Stimulated activated CD8-positive, alpha-beta memory T cell treated with anti-CD3 and anti-CD28 coated beads, Interleukin-4, amount 100 ng/mL, for 1 hour (primary cell): Measurements from ENCODE around the gene PCLAF.
"Not testable (repeated sequence)": the region's sequence is repeated elsewhere in the genome, so short reads cannot be mapped to it uniquely, and the experiment has no call there.

Experiments used
- DNase-seq, 2 donors: peaks; one replicate each; pipeline ENCODE4 v3.0.0-alpha.2; 2020; ENCODE audit warnings: low read depth in 2 of 2, low spot score in 1 of 2

Gene PCLAF

GRCh38 chr15:64381000-64381751 lies at the start of gene PCLAF:
TSS of gene PCLAF (minus strand) at chr15:64381441. CDS start at chr15:64381371, 70 bp downstream.
- peak; percentile 74 to 84 for DNase-seq

GRCh38 chr15:64430000-64430735 lies 48.9 kb upstream of the PCLAF start:
- DNase-seq = peak; percentile 4 to 9

DNA sequence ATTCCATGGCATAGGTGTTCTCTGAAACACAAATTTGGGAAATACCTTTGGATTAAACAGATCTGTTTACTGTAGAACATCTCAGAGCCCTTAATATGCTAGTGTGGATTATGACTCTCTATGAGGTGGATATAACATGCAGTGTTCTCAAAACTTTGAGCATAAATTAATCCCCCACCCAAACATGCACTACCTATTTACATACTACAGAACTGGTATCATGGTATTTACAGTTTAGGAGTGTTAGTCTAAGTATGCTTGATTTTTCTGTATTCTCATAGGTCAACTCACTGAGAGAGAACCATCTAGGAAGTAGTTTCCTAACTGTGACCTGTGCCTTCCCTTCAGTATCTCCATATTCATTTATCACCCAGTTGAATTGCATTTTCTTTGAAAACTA lies 48.2 kb upstream of the PCLAF start:
- no peak for DNase-seq

- DNase-seq = no peak
Measured at GRCh38 chr15:64426845-64427465, 45.7 kb upstream of the PCLAF start.

DNA sequence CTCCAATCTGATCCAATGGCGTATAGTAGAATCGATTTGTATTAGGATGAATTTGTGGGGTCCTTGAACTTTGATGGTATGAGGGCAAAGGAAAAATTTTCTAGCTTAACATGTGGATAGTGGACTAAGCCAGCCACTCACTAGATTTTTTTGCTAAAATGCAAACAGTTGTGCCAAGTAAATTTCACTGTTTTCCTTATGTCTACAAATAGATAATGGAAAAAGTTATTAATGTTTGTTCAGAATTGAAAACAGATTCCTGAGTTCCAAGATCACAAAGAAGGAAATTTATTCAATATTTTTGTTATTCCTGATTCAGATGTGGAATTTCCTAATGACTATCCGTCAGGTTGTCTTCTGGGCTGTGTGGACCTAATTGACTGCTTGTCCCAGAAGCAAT lies 44.0 kb upstream of the PCLAF start:
- DNase-seq = no peak

DNA sequence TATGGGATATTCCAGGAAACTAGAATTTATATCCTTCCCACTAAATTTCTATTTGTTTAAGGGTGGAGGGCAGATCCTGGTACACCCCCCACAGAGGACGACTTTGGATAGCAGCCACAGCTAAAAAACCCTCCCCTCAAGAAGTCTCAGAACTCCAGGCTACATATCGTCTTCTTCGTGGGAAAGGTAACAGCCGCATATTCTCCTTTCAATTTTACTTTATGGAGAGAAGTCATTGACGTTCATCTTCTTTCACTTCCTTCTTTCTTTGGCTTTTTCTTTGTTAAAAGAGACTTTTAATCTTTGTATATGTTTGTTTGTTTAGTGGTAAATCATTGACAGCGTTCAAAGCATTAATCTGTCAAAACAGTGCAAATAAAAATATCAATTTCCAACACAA lies 42.7 kb upstream of the PCLAF start:
- no peak for DNase-seq

- DNase-seq = no peak
Measured at GRCh38 chr15:64422697-64423096, 41.5 kb upstream of the PCLAF start.

DNA sequence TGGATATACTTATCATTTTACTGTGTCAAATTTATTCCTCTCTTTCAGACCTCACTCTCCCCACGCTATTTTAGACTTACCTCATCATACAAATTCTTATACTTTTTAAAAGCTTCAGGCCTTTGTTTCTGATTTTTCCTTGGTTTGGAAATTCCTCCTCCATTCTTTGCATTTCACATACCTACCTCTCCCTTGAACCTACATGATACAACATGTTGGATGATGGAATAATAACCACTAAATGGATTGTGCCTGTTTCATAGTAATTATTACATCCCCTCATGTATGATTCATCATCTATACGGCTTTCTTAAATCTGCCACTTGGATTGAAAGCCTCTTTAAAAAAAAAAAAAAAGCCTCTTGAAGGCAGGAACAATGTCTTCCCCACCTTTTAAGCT lies 31.0 kb upstream of the PCLAF start:
- DNase-seq = no peak

GRCh38 chr15:64400583-64400982 lies 19.3 kb upstream of the PCLAF start:
- DNase-seq = no peak

GRCh38 chr15:64398575-64398974 lies 17.3 kb upstream of the PCLAF start:
- DNase-seq = no peak

DNA sequence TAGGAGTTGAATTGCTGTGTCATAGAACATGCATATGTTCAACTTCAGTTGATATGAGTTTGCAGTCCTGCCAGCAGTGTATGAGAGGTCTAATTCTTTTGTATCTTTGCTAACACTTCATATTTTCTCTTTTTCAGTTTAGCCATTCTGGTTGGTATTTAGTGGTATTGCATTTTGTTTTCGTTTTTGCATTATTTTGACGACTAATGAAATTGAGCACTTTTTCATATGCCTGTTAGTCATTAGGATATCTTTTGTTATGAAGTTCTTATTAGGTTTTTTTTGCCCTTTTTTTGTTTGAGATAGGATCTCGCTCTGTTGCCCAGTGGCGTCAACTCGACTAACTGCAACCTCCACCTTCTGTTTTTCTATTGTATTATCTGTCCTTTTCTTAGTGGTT lies 15.5 kb upstream of the PCLAF start:
- DNase-seq = no peak

DNA sequence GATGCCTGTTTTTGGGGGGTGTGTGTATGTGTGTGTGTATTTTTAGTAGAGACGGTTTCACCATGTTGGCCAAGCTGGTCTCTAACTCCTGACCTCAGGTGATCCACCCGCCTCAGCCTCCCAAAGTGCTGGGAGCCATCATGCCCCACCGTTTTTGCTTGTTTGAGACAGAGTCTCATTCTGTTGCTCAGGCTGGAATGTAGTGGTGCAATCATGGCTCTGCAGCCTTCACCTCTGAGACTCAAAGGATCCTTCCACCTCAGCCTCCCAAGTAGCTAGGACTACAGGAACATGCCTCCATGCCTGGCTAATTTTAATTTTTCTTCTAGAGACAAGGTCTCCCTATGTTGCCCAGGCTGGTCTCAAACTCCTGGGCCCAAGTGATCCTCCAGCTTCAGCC lies 11.2 kb upstream of the PCLAF start:
- not testable (repeated sequence) for DNase-seq

DNA sequence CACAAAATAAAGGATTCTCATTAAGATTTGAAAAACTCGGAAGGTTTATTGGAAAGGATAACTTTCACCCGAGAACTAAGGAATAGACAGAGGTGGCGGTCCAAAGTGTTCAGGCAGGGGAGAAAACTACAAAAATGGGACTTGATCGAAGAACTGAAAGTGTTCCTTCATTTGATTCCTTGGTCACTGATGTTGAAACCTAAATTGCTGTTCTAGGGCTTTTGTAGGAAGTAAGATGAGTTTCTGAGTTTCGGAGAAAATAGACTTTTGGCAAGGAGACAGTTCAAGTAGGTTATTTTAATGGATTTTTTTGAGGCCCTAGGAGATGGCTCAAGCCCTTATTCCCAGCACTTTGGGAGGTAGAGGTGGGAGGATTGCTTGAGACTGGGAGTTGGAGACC lies 7.8 kb upstream of the PCLAF start:
- no peak for DNase-seq

GRCh38 chr15:64387562-64388168 lies 6.4 kb upstream of the PCLAF start, which contains the start of gene TRIP4:
TSS of gene TRIP4 (plus strand) at chr15:64387836. CDS start at chr15:64387864, 28 bp downstream.
- peak; percentile 85 to 91 for DNase-seq

- DNase-seq = no peak
Measured at GRCh38 chr15:64386291-64386690, 5.0 kb upstream of the PCLAF start.

DNA sequence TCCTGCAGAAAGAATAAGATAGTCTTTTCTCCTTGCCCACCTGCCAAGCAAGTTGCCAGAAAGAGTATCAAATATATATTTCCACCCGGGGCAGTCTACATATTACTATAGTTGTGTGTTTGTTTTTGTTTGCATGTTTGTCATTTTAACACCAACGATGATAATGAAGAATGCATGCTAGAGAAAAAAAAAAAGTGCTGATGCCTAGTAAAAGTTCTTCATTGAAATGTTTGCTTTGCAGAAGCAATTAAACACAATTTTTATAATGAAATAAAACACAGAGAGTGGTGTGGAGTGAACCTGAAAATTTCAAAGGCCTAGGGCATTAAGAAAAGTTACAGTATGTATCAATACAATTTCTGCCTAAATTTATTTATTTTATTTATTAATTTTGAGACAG lies 2.5 kb upstream of the PCLAF start:
- no peak for DNase-seq

DNA sequence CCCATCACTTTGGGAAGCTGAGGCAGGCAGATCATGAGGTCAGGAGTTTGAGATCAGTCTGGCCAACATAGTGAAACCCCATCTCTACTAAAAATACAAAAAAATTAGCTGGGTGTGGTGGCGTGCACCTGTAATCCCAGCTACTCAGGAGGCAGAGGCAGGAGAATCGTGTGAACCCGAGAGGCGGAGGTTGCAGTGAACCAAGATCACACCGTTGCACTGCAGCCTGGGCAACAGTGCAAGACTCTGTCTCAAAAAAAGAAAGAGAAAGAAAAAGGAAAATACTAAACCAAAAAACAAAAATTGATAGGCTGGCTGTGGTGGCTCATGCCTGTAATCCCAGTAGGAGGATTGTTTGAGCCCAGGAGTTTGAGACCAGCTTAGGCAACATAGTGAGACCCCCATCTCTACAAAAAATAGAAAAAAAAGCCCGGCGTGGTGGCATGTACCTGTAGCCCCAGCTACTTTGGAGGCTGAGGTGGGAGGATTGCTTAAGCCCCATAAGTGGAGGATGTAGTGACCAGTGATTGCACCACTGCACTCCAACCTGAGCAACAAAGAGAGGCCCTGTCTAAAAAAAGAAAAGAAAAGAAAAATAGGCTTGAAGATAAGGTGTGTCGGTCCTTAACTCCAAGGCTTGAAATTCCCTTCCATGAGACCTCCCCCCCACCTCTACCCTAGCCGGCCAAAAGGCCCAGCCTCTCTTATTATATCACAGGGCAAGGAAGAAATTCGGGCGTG lies 941 bp downstream of the PCLAF start:
- not testable (repeated sequence) for DNase-seq

- no peak for DNase-seq
Measured at GRCh38 chr15:64379216-64379960, 1.9 kb downstream of the PCLAF start.

- DNase-seq = no peak
Measured at GRCh38 chr15:64373360-64373759, 7.9 kb downstream of the PCLAF start.

DNA sequence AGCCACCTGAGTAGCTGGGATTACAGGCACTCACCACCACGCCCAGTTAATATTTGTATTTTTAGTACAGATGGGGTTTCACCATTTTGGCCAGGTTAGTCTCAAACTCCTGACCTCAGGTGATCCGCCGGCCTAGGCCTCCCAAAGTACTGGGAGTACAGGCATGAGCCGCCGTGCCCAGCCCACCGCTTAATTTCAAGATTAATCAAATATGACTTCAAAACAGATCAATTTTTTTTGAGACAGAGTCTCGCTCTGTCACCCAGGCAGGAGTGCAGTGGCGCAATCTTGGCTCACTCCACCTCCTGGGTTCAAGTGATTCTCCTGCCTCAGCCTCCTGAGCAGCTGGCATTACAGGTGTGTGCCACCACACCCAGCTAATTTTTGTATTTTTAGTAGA lies 9.9 kb downstream of the PCLAF start:
- not testable (repeated sequence) for DNase-seq
